Measurements from ENCODE around the gene ARPP21. TPM values are rescaled to one million over a fixed set of nuclear protein-coding genes. Genes with fewer than 3 reads are reported as not detected.

The ARPP21 gene
- total RNA-seq, 1 donor from 2014 or later: not detected

DNA sequence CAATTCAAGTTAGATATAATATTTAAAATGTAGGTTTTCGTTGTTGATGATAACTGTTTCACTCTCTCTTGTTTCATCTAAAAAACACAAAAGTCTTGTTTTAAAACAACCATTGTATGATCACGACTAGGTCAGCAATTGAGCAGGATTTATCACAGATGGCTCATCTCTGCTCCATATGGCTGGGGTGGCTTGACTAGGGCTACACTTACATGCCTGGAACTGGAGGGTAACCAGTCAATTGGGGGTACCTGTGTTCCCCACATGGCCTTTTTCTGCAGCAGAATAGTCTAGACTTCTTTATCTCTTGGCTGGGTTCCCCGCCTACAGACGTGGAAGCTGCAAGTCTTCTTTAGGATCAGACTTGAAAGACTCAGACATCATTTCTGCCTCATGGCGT lies 103.9 kb downstream of the ARPP21 start:
- H3K4me1 ChIP-seq: no peaks in the 10 kb centered on the region
- intact Hi-C loops (cut with DNase I): no loop called here
- DNase-seq: no peak
- no peaks in the 10 kb centered on the region for H3K9me3 ChIP-seq
- peaks cover 4% of the 10 kb centered on the region for H3K27me3 ChIP-seq (ENCODE audit: low read depth)
- no peaks in the 10 kb centered on the region for H3K36me3 ChIP-seq
- TF ChIP-seq, protein P1, sequence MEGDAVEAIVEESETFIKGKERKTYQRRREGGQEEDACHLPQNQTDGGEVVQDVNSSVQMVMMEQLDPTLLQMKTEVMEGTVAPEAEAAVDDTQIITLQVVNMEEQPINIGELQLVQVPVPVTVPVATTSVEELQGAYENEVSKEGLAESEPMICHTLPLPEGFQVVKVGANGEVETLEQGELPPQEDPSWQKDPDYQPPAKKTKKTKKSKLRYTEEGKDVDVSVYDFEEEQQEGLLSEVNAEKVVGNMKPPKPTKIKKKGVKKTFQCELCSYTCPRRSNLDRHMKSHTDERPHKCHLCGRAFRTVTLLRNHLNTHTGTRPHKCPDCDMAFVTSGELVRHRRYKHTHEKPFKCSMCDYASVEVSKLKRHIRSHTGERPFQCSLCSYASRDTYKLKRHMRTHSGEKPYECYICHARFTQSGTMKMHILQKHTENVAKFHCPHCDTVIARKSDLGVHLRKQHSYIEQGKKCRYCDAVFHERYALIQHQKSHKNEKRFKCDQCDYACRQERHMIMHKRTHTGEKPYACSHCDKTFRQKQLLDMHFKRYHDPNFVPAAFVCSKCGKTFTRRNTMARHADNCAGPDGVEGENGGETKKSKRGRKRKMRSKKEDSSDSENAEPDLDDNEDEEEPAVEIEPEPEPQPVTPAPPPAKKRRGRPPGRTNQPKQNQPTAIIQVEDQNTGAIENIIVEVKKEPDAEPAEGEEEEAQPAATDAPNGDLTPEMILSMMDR (IDR thresholded peaks at IDR 0.05): no peak
- no peak overlapping the region for H3K4me3 ChIP-seq
- no peak for ATAC-seq
- H3K27ac ChIP-seq: no peak overlapping the region

DNA sequence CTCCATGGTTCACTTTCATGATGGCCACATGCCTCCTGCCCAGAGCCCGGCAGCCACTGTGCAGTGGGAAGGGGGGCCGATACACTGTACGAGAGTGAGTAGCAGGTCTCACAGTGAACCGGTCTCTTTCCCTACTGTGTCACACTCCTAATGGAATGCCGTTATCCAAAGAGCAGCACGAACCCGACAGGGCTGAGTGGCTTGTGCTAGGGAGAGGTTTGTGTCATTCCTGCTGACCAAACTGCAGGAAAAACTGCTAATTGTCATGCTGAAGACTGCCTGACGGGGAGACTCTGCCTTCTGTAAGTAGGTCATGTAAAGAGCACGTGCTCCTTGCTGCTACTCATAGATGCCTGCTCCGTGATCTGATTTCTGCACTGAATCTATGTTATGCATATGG lies 105.1 kb downstream of the ARPP21 start:
- no peak for DNase-seq
- H3K27me3 ChIP-seq (ENCODE audit: low read depth): peaks cover 4% of the 10 kb centered on the region
- H3K36me3 ChIP-seq: no peaks in the 10 kb centered on the region
- intact Hi-C loops (cut with DNase I): no loop called here
- ATAC-seq: no peak
- no peaks in the 10 kb centered on the region for H3K4me1 ChIP-seq
- TF ChIP-seq, protein P1 (IDR thresholded peaks at IDR 0.05): no peak
- no peak overlapping the region for H3K27ac ChIP-seq
- no peak overlapping the region for H3K4me3 ChIP-seq
- no peaks in the 10 kb centered on the region for H3K9me3 ChIP-seq

DNA sequence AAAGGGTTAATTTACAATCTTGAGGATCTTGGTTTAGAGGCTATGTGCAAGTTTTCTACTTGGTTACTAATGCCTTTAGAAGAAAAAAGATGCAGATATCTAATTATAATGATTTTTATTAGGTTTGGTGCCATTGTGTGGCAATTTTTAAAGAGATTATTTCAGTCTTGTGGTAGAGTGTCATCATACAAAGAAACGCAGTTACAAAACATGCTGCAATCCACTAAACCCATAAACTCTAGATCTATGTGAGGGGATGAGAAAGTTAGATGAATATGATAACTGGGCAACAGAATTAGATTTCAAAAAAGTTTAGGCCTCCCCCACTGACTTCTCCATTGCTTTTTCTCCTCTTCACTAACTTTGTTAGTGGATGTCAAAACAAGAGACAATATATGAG lies 106.0 kb downstream of the ARPP21 start:
- DNase-seq (no peak), ATAC-seq (no peak)
- no peak overlapping the region for H3K27ac ChIP-seq
- H3K36me3 ChIP-seq: no peaks in the 10 kb centered on the region
- intact Hi-C loops (cut with DNase I): no loop called here
- H3K9me3 ChIP-seq: no peaks in the 10 kb centered on the region
- TF ChIP-seq, protein P1 (IDR thresholded peaks at IDR 0.05): no peak
- peaks cover 4% of the 10 kb centered on the region for H3K27me3 ChIP-seq (ENCODE audit: low read depth)
- no peak overlapping the region for H3K4me3 ChIP-seq
- H3K4me1 ChIP-seq: no peaks in the 10 kb centered on the region

DNA sequence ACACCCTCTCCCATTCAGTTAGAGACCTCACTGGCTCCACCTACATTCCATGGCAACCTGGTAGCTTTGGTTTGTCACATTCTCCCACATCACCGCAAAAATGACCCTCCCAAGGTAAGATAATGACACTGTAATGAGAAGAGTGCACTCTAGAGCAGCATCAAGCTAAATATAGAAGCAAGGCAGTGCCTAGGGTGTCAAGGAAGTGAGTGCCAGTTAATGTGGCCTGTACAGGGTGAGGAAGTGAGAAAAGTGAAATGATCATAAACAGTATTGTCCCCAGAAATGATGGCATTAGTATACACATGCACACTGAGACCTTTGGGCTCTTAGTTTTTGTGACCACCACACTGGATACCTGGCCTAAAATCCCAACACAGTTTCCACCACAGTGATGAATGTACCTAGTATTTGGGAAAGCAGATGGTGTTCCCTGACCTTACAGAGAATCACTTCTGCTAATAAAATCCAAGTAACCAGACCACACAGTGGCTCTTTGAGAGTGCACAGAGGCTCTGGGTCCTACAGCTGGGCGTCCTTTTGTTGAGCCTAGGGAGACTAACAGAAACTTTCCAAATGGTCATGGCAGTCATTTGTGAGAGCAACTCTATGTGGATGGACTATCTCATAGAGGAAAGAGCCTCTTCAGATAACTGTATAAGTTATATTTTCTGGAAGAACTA lies 106.6 kb downstream of the ARPP21 start:
- Histone ChIP-seq H3K36me3 (no peaks in the 10 kb centered on the region), H3K9me3 (no peaks in the 10 kb centered on the region), H3K27me3 (ENCODE audit: low read depth) (peaks cover 4% of the 10 kb centered on the region), H3K4me1 (no peaks in the 10 kb centered on the region), H3K4me3 (no peak overlapping the region), H3K27ac (no peak overlapping the region)
- intact Hi-C loops (cut with DNase I): no loop called here
- DNase-seq: no peak
- peak in 1 of 2 donors; percentile 17 for ATAC-seq
- TF ChIP-seq, protein P1 (IDR thresholded peaks at IDR 0.05): no peak

DNA sequence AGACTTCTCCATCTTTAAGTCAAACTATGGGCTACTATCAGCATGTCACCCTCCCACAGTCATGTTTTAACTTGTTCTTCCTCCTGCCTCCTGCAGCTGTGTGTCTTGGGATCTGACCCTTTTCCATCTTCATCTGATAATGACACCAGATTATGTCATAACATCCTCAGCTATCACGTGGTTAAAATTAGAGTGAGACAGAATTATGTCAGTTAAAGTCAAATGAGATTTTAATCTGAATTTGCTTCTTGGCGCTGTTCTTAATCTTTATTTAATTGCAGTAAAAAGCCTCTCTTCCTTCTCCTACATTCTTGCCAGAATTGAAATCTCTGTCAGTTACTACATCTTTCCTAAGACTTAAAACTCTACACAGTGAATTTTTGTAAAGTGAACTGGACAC lies 107.2 kb downstream of the ARPP21 start:
- ATAC-seq: no peak
- intact Hi-C loops (cut with DNase I): no loop called here

More for the DNA sequence above, 107.2 kb downstream of the ARPP21 start:
- Histone ChIP-seq H3K27me3 (ENCODE audit: low read depth) (peaks cover 4% of the 10 kb centered on the region), H3K36me3 (no peaks in the 10 kb centered on the region), H3K27ac (no peak overlapping the region), H3K4me1 (no peaks in the 10 kb centered on the region), H3K9me3 (no peaks in the 10 kb centered on the region), H3K4me3 (no peak overlapping the region)
- TF ChIP-seq, protein P1 (IDR thresholded peaks at IDR 0.05): no peak
- DNase-seq: no peak

Measured in lower lobe of right lung (tissue), 2 donors.